ENCODE data around the gene LINGO4.

The LINGO4 gene

GRCh38 chr1:151814971-151815545, 9.8 kb upstream of the LINGO4 start:
- no peak overlapping the region for H3K4me3 ChIP-seq (ENCODE audit: low read depth, low read length)

- no peak overlapping the region for H3K4me3 ChIP-seq (ENCODE audit: low read depth, low read length)
Observed at GRCh38 chr1:151814426-151814825, 9.2 kb upstream of the LINGO4 start.

GRCh38 chr1:151813271-151813977, 8.2 kb upstream of the LINGO4 start:
- H3K4me3 ChIP-seq (ENCODE audit: low read depth, low read length) = no peak overlapping the region

GRCh38 chr1:151811181-151811580, 6.0 kb upstream of the LINGO4 start:
- no peak overlapping the region for H3K4me3 ChIP-seq (ENCODE audit: low read depth, low read length)

- no peak overlapping the region for H3K4me3 ChIP-seq (ENCODE audit: low read depth, low read length)
Observed at GRCh38 chr1:151809985-151810556, 4.9 kb upstream of the LINGO4 start.

- no peak overlapping the region for H3K4me3 ChIP-seq (ENCODE audit: low read depth, low read length)
Observed at GRCh38 chr1:151809290-151809984, 4.2 kb upstream of the LINGO4 start.

- H3K4me3 ChIP-seq (ENCODE audit: low read depth, low read length) = no peak overlapping the region
Observed at GRCh38 chr1:151807766-151808165, 2.5 kb upstream of the LINGO4 start.

- no peak overlapping the region for H3K4me3 ChIP-seq (ENCODE audit: low read depth, low read length)
Observed at GRCh38 chr1:151807131-151807530, 1.9 kb upstream of the LINGO4 start.

- no peak overlapping the region for H3K4me3 ChIP-seq (ENCODE audit: low read depth, low read length)
Observed at GRCh38 chr1:151806170-151806569, 951 bp upstream of the LINGO4 start.

- no peak overlapping the region for H3K4me3 ChIP-seq (ENCODE audit: low read depth, low read length)
Observed at GRCh38 chr1:151803915-151804314, 1.3 kb downstream of the LINGO4 start.

- no peak overlapping the region for H3K4me3 ChIP-seq (ENCODE audit: low read depth, low read length)
Observed at GRCh38 chr1:151803164-151803563, 2.1 kb downstream of the LINGO4 start.

- no peak overlapping the region for H3K4me3 ChIP-seq (ENCODE audit: low read depth, low read length)
Observed at GRCh38 chr1:151802372-151802771, 2.8 kb downstream of the LINGO4 start.

- H3K4me3 ChIP-seq (ENCODE audit: low read depth, low read length) = no peak overlapping the region
Observed at GRCh38 chr1:151801846-151802245, 3.4 kb downstream of the LINGO4 start.

- no peak overlapping the region for H3K4me3 ChIP-seq (ENCODE audit: low read depth, low read length)
Observed at GRCh38 chr1:151801310-151801820, 3.9 kb downstream of the LINGO4 start.

- no peak overlapping the region for H3K4me3 ChIP-seq (ENCODE audit: low read depth, low read length)
Observed at GRCh38 chr1:151800830-151801229, 4.4 kb downstream of the LINGO4 start.

- no peak overlapping the region for H3K4me3 ChIP-seq (ENCODE audit: low read depth, low read length)
Observed at GRCh38 chr1:151799179-151800022, 5.8 kb downstream of the LINGO4 start.

- H3K4me3 ChIP-seq (ENCODE audit: low read depth, low read length) = no peak overlapping the region
Observed at GRCh38 chr1:151798571-151798970, 6.6 kb downstream of the LINGO4 start.

- H3K4me3 ChIP-seq (ENCODE audit: low read depth, low read length) = peak overlapping the region; percentile 86
Observed at GRCh38 chr1:151790940-151791651, 14.1 kb downstream of the LINGO4 start.

GRCh38 chr1:151790071-151790939, 14.9 kb downstream of the LINGO4 start, which contains the start of gene TDRKH:
TSS of gene TDRKH (minus strand) at chr1:151790500. CDS start at chr1:151783022, 7,478 bp downstream.
- peak within 1 kb of the TSS; percentile 86 for H3K4me3 ChIP-seq (ENCODE audit: low read depth, low read length)

All from iPS-11a (cell line).